Tibial artery (tissue), 4 donors: ENCODE measurements around the gene OR5H14.
"Not testable (repeated sequence)": the region's sequence is repeated elsewhere in the genome, so short reads cannot be mapped to it uniquely, and the experiment has no call there.

ENCODE experiments used
- DNase-seq, 2 donors: peaks; one replicate each; pipeline ENCODE4 v3.0.0-alpha.2; 2019
- H3K27ac ChIP-seq, 2 donors: fragments of 200-600 bp; sonication (generic) in 1 of 2; 1 replicate in 1 of 2; 2 replicates in 1 of 2; pipeline ENCODE4 v1.5.1; 2018 to 2019; ENCODE audit warnings: mild to moderate bottlenecking in 1 of 2
- H3K27me3 ChIP-seq, 2 donors: fragments of 200-600 bp; sonication (generic) in 1 of 2; one replicate each; pipeline versions ENCODE4 v1.5.1 to v1.6.0; 2016 to 2019
- H3K36me3 ChIP-seq, 3 donors: fragments of 200-600 bp; sonication (generic) in 2 of 3; one replicate each; pipeline ENCODE4 v1.5.1; 2016 to 2019; ENCODE audit warnings: mild to moderate bottlenecking in 2 of 3
- H3K4me1 ChIP-seq, 4 donors: fragments of 200-600 bp; sonication (generic) in 2 of 4; 1 replicate in 3 of 4; 2 replicates in 1 of 4; pipeline ENCODE4 v1.5.1; 2016 to 2019
- H3K4me3 ChIP-seq, 2 donors: fragments of 200-600 bp; sonication (generic) in 1 of 2; 1 replicate in 1 of 2; 2 replicates in 1 of 2; pipeline ENCODE4 v1.5.1; 2018 to 2019; ENCODE audit warnings: mild to moderate bottlenecking in 2 of 2
- H3K9me3 ChIP-seq, 3 donors: fragments of 200-600 bp; sonication (generic) in 1 of 3; one replicate each; pipeline ENCODE4 v1.5.1; 2016 to 2019
- intact Hi-C: fragments of 100-400 bp; cut with DNase I; formaldehyde crosslinking; loops from one replicate; pipeline ENCODE4 v1.15.0; 2023; ENCODE audit warnings: low total_unique reads
- TF ChIP-seq, protein P1 (sequence below), 2 experiments: fragments of 200-600 bp in 1 of 2; fragments of 450-650 bp in 1 of 2; IDR thresholded peaks; one replicate each; pipeline ENCODE4 v1.5.1; 2017 to 2019; ENCODE audit warnings: antibody characterized with exemption in 2 of 2, mild to moderate bottlenecking in 1 of 2, moderate library complexity in 1 of 2

The OR5H14 gene

DNA sequence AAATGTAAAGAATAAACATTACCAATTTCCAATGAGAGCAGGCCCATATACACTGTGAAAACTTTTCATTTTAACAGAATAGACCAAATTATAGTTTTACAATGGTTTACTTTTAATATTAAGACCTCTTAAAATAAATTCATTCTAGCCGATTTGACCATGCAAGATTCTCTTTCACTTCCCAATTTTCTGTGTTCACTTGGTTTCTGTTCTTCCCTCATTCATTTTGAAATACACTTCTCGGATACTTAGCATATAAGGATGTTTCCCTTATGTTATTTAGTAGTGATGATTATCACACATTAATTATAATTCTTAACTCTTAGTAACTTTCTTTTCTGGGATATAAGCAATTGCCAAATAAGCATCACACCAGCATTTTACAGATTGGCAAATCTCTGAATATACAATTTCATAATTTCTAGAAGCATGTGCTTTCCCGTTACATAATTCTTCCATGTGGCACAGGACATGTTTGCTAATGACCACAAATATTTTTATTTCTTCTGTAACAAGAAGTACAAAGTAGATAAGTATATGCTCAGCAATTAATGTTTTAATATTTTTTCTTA is 33.1 kb downstream of the OR5H14 start:
- H3K27me3 ChIP-seq: no peaks in the 10 kb centered on the region
- no peaks in the 10 kb centered on the region for H3K36me3 ChIP-seq
- H3K9me3 ChIP-seq: no peaks in the 10 kb centered on the region
- TF ChIP-seq, protein P1, sequence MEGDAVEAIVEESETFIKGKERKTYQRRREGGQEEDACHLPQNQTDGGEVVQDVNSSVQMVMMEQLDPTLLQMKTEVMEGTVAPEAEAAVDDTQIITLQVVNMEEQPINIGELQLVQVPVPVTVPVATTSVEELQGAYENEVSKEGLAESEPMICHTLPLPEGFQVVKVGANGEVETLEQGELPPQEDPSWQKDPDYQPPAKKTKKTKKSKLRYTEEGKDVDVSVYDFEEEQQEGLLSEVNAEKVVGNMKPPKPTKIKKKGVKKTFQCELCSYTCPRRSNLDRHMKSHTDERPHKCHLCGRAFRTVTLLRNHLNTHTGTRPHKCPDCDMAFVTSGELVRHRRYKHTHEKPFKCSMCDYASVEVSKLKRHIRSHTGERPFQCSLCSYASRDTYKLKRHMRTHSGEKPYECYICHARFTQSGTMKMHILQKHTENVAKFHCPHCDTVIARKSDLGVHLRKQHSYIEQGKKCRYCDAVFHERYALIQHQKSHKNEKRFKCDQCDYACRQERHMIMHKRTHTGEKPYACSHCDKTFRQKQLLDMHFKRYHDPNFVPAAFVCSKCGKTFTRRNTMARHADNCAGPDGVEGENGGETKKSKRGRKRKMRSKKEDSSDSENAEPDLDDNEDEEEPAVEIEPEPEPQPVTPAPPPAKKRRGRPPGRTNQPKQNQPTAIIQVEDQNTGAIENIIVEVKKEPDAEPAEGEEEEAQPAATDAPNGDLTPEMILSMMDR (IDR thresholded peaks at IDR 0.05): no peak
- no peak overlapping the region for H3K27ac ChIP-seq
- no peak for DNase-seq
- H3K4me3 ChIP-seq: no peak overlapping the region
- intact Hi-C loops: no loop called here
- H3K4me1 ChIP-seq: no peaks in the 10 kb centered on the region

DNA sequence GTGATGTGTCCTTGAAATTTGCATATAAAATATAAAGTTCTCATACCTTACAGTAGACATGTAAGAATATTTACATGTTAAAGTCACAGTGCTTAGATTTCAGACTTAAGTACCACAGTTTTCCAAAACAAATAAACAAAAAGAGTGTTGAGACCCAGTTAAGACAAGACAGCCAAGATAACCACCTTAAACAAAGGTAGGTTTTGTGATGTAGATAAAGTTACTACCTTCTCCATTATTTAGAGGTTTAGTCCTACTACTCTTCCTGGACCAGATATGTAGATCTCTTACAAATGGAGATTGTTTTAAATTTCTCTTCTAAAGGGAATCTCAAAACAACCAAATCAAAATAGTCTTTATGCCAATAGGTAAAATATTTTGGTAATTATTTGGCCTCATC is 34.9 kb downstream of the OR5H14 start:
- H3K4me1 ChIP-seq: no peaks in the 10 kb centered on the region
- H3K27me3 ChIP-seq: no peaks in the 10 kb centered on the region
- H3K9me3 ChIP-seq: no peaks in the 10 kb centered on the region
- no peak overlapping the region for H3K4me3 ChIP-seq
- TF ChIP-seq, protein P1 (IDR thresholded peaks at IDR 0.05): no peak
- intact Hi-C loops: no loop called here
- no peak for DNase-seq
- no peaks in the 10 kb centered on the region for H3K36me3 ChIP-seq
- no peak overlapping the region for H3K27ac ChIP-seq

DNA sequence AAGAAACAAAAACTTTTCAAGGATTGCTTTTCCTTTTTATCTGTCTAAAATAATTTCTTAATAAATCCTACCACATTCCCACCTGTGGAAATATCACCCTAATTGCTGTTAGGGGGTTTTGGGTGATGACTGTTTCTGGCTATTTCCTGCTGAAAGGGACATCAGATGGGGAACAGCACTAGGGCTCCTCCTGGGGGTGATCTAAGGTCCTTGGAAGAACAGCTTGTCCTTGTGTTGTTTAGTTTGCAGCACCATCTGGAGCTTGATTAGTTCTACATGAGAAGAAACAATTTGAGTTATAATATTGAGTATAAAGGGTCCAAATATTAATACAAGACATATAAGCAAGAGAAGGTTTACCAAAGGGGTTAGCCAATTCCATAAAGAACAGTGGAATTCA is 37.9 kb downstream of the OR5H14 start:
- Histone ChIP-seq H3K4me1 (no peaks in the 10 kb centered on the region), H3K4me3 (no peak overlapping the region), H3K27ac (no peak overlapping the region), H3K27me3 (no peaks in the 10 kb centered on the region), H3K9me3 (no peaks in the 10 kb centered on the region), H3K36me3 (no peaks in the 10 kb centered on the region)
- intact Hi-C loops: no loop called here
- no peak for DNase-seq
- TF ChIP-seq, protein P1 (IDR thresholded peaks at IDR 0.05): no peak

DNA sequence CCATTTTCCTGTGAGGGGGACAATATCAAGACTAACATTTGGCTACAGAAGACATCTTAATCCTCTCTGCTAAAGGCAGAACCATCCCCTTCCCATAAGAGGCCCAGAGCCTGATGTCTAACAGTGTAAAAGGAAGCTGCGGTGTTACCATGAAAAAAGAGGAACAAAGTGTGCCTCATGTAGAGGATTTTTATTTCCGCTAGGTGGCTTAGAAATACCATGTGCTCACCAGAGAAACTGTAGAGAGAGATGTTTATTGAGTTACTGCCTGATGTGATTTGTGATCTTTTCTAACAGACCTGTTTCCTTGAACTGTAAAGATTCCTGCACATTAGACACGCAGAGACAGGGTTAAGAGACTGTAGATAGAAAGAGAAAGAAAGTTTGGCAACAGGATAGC is 41.3 kb downstream of the OR5H14 start:
- no peak overlapping the region for H3K4me3 ChIP-seq
- H3K36me3 ChIP-seq: no peaks in the 10 kb centered on the region
- H3K27ac ChIP-seq: no peak overlapping the region
- TF ChIP-seq, protein P1 (IDR thresholded peaks at IDR 0.05): no peak
- no peaks in the 10 kb centered on the region for H3K9me3 ChIP-seq
- intact Hi-C loops: no loop called here
- no peaks in the 10 kb centered on the region for H3K4me1 ChIP-seq
- no peaks in the 10 kb centered on the region for H3K27me3 ChIP-seq
- DNase-seq: no peak

DNA sequence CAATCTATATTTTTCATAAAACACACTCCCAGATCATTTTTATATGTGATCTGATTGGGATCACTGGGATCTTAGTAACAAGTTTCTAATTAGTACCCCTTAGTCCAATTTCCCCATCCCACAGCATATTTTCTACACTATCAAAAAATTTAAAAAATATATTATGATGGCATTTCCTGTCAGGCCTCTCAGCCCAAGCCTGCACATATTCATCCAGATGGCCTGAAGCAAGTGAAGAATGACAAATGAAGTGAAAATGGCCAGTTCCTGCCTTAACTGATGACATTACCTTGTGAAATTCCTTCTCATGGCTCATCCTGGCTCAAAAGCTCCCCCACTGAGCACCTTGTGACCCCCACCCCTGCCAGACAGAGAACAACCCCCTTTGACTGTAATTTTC is 43.6 kb downstream of the OR5H14 start:
- H3K4me1 ChIP-seq, H3K36me3 ChIP-seq, DNase-seq, H3K27me3 ChIP-seq, H3K4me3 ChIP-seq, H3K9me3 ChIP-seq, intact Hi-C loops, H3K27ac ChIP-seq: not testable (repeated sequence)

DNA sequence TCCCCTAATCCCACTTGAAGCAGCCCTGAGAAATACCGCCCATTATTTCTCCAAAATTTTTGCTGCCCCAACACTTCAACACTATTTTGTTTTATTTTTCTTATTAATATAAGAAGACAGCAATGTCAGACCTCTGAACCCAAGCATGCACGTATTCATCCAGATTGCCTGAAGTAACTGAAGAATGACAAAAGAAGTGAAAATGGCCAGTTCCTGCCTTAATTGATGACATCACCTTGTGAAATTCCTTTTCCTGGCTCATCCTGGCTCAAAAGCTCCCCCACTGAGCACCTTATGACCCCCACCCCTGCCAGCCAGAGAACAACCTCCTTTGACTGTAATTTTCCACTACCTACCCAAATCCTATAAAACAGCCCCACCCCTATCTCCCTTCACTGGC is 49.0 kb downstream of the OR5H14 start:
- H3K4me3 ChIP-seq, DNase-seq, H3K36me3 ChIP-seq, H3K27ac ChIP-seq, intact Hi-C loops, H3K9me3 ChIP-seq, H3K27me3 ChIP-seq, H3K4me1 ChIP-seq: not testable (repeated sequence)

DNA sequence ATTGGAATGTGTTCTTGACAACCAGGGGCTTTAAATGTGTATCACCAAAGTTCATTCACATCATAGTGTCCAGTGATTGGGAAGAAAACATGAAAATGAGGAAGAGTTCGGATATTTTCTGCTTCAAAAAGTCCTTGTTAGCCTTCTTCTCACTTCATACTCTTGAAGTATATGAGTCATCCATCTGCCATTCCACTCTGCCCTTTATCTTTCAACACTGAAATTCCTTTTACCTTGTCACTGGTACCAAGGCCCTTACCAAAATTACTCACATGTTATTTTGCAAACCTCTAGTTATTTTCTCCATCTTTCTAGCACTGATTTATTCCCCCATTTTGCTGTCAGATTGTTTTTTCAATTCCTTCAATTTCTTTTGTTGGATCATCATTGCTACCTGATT is 51.7 kb downstream of the OR5H14 start:
- intact Hi-C loops: no loop called here
- Histone ChIP-seq H3K4me1 (no peaks in the 10 kb centered on the region), H3K27me3 (no peaks in the 10 kb centered on the region), H3K27ac (no peak overlapping the region), H3K4me3 (no peak overlapping the region), H3K36me3 (no peaks in the 10 kb centered on the region), H3K9me3 (no peaks in the 10 kb centered on the region)
- no peak for DNase-seq
- TF ChIP-seq, protein P1 (IDR thresholded peaks at IDR 0.05): no peak
